DOHH2 (cell line): ENCODE measurements around the gene KRTAP22-2.

Experiments
- CTCF ChIP-seq: fragments of 200-600 bp; sonication (generic); IDR thresholded peaks from one replicate; pipeline ENCODE4 v1.5.1; 2014; ENCODE audit warnings: antibody characterized with exemption, mild to moderate bottlenecking, low read depth, low read length; ENCODE audit not compliant: poor library complexity, severe bottlenecking
- EZH2phosphoT487 ChIP-seq: fragments of 200-600 bp; sonication (generic); IDR thresholded peaks from 2 replicates; pipeline ENCODE4 v1.6.1; 2017; ENCODE audit warnings: borderline replicate concordance, mild to moderate bottlenecking, antibody characterized with exemption, low read length, moderate library complexity, mixed read lengths

- TF ChIP-seq CTCF, result no peak
- no peak for TF ChIP-seq EZH2phosphoT487
Observed at GRCh38 chr21:30552782-30553181, 37.4 kb downstream of the KRTAP22-2 start.
